Loucy (cell line): ENCODE results near the gene RPS6KA2.

Experiments
- H2AFZ ChIP-seq: fragments of 200-600 bp; sonication (generic); 2 replicates; pipeline ENCODE4 v1.6.0; 2016; ENCODE audit warnings: antibody characterized with exemption, mild to moderate bottlenecking, low read length, moderate library complexity
- H3F3A ChIP-seq: fragments of 200-600 bp; 2 replicates; pipeline ENCODE4 v1.6.0; 2016; ENCODE audit warnings: antibody characterized with exemption, low read depth, mild to moderate bottlenecking
- H3K27me3 ChIP-seq: fragments of 200-600 bp; sonication (generic); 2 replicates; pipeline ENCODE4 v1.6.1; 2014; ENCODE audit warnings: low read length, mild to moderate bottlenecking; ENCODE audit not compliant: insufficient read depth, poor library complexity, severe bottlenecking
- H3K36me3 ChIP-seq: fragments of 200-600 bp; sonication (generic); 2 replicates; pipeline ENCODE4 v1.6.1; 2016; ENCODE audit warnings: low read length; ENCODE audit not compliant: insufficient read depth
- H3K4me1 ChIP-seq: fragments of 200-600 bp; sonication (generic); 2 replicates; pipeline ENCODE4 v1.5.1; 2014; ENCODE audit warnings: low read length, mild to moderate bottlenecking; ENCODE audit not compliant: insufficient read depth, poor library complexity, severe bottlenecking
- H3K4me2 ChIP-seq: fragments of 200-600 bp; sonication (generic); 2 replicates; pipeline ENCODE4 v1.6.0; 2014; ENCODE audit warnings: antibody characterized with exemption, low read length, low read depth, mild to moderate bottlenecking; ENCODE audit not compliant: poor library complexity, severe bottlenecking
- H3K4me3 ChIP-seq: fragments of 200-600 bp; sonication (generic); 2 replicates; pipeline ENCODE4 v1.5.1; 2014; ENCODE audit warnings: low read length, mild to moderate bottlenecking, mixed read lengths; ENCODE audit not compliant: poor library complexity, severe bottlenecking
- H3K79me2 ChIP-seq: fragments of 200-600 bp; sonication (generic); 2 replicates; pipeline ENCODE4 v1.6.1; 2014; ENCODE audit warnings: low read length; ENCODE audit not compliant: insufficient read depth
- H3K9ac ChIP-seq: fragments of 200-600 bp; sonication (generic); 2 replicates; pipeline ENCODE4 v1.6.0; 2014; ENCODE audit warnings: mild to moderate bottlenecking, low read depth, low read length, moderate library complexity; ENCODE audit not compliant: poor library complexity, severe bottlenecking
- H3K9me2 ChIP-seq: fragments of 200-600 bp; sonication (generic); replicated peaks from 2 replicates; pipeline ENCODE4 v1.6.1; 2016; ENCODE audit warnings: low read depth, low read length, mixed read lengths
- H3K9me3 ChIP-seq: fragments of 200-600 bp; sonication (generic); 2 replicates; pipeline ENCODE4 v1.6.1; 2014; ENCODE audit warnings: mild to moderate bottlenecking, antibody characterized with exemption, low read length, low read depth; ENCODE audit not compliant: insufficient read depth
- H4K20me1 ChIP-seq: fragments of 200-600 bp; sonication (generic); 2 replicates; pipeline ENCODE4 v1.6.0; 2014; ENCODE audit warnings: antibody characterized with exemption, low read length, mild to moderate bottlenecking; ENCODE audit not compliant: insufficient read depth, poor library complexity, severe bottlenecking
- EZH2phosphoT487 ChIP-seq: fragments of 200-600 bp; IDR thresholded peaks from 2 replicates; pipeline ENCODE4 v1.6.1; 2018; ENCODE audit warnings: antibody characterized with exemption, mild to moderate bottlenecking, moderate library complexity, borderline replicate concordance
- TF ChIP-seq, protein P1 (sequence below): fragments of 200-600 bp; sonication (generic); conservative IDR thresholded peaks from 2 replicates; pipeline ENCODE4 v1.5.1; 2014; ENCODE audit warnings: mild to moderate bottlenecking, antibody characterized with exemption, low read length

RPS6KA2 gene

GRCh38 chr6:166485651-166486535, 141.2 kb downstream of the RPS6KA2 start:
- no peaks in the 10 kb centered on the region for H3K27me3 ChIP-seq
- H3K79me2 ChIP-seq, result no peaks in the 10 kb centered on the region
- H3F3A ChIP-seq, result peaks cover 17% of the 10 kb centered on the region
- peaks cover 55% of the 10 kb centered on the region for H3K4me1 ChIP-seq
- peaks cover 22% of the 10 kb centered on the region for H3K9me3 ChIP-seq
- no peak overlapping the region for H2AFZ ChIP-seq
- no peak overlapping the region for H3K9ac ChIP-seq
- no peaks in the 10 kb centered on the region for H3K9me2 ChIP-seq
- no peak overlapping the region for H3K4me3 ChIP-seq
- no peaks in the 10 kb centered on the region for H4K20me1 ChIP-seq
- TF ChIP-seq, protein P1, sequence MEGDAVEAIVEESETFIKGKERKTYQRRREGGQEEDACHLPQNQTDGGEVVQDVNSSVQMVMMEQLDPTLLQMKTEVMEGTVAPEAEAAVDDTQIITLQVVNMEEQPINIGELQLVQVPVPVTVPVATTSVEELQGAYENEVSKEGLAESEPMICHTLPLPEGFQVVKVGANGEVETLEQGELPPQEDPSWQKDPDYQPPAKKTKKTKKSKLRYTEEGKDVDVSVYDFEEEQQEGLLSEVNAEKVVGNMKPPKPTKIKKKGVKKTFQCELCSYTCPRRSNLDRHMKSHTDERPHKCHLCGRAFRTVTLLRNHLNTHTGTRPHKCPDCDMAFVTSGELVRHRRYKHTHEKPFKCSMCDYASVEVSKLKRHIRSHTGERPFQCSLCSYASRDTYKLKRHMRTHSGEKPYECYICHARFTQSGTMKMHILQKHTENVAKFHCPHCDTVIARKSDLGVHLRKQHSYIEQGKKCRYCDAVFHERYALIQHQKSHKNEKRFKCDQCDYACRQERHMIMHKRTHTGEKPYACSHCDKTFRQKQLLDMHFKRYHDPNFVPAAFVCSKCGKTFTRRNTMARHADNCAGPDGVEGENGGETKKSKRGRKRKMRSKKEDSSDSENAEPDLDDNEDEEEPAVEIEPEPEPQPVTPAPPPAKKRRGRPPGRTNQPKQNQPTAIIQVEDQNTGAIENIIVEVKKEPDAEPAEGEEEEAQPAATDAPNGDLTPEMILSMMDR, result no peak
- TF ChIP-seq EZH2phosphoT487, result no peak
- peaks cover 8% of the 10 kb centered on the region; the same call in 1 of the 2 replicates for H3K36me3 ChIP-seq
- H3K4me2 ChIP-seq, result no peak overlapping the region

GRCh38 chr6:166484863-166485262, 142.2 kb downstream of the RPS6KA2 start:
- no peak overlapping the region for H3K4me3 ChIP-seq
- H3K9ac ChIP-seq, result no peak overlapping the region
- no peaks in the 10 kb centered on the region for H3K79me2 ChIP-seq
- peaks cover 22% of the 10 kb centered on the region for H3K9me3 ChIP-seq
- no peak overlapping the region for H2AFZ ChIP-seq
- no peaks in the 10 kb centered on the region for H3K27me3 ChIP-seq
- no peak for TF ChIP-seq EZH2phosphoT487
- TF ChIP-seq, protein P1, result no peak
- H4K20me1 ChIP-seq, result no peaks in the 10 kb centered on the region
- peaks cover 44% of the 10 kb centered on the region for H3K4me1 ChIP-seq
- no peaks in the 10 kb centered on the region for H3K9me2 ChIP-seq
- no peak overlapping the region for H3K4me2 ChIP-seq
- H3K36me3 ChIP-seq, result peaks cover 8% of the 10 kb centered on the region; the same call in 1 of the 2 replicates
- peaks cover 17% of the 10 kb centered on the region for H3F3A ChIP-seq

DNA sequence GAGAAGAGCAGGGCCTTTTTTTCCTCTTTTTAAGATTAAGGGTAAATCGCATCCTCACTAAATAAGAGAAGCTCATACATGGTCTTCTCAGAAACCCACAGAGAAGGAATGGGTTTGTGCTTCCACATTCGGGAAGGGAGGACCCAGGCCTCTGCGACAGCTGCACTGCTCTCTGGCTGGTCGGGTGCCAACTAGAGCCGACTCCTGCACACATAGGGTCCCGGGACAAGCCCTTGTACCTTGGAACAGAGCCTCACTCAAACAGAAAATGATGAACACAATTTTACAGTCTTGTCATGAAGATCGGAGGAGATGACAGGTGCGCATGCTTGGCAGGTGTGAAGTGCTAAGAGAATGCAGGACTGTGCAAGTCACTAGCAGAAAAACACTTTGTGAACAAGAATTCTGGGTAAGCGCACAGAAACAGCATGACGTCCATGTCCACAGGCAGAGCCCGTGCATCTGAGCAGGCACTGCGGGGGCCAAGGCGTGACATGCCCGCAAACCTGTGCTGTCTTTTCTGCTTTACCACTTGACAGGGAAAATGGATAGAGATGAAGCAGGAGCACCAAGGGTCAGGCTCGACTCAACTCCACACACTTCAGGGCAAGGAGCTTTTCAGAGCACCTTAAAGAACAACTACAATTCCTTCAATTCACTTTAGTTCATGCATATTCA, 143.3 kb downstream of the RPS6KA2 start:
- H3K4me2 ChIP-seq, result no peak overlapping the region

More for the DNA sequence above, 143.3 kb downstream of the RPS6KA2 start:
- Histone ChIP-seq H2AFZ (no peak overlapping the region), H3K9ac (no peak overlapping the region), H3K9me3 (peaks cover 20% of the 10 kb centered on the region), H3K79me2 (no peaks in the 10 kb centered on the region), H4K20me1 (no peaks in the 10 kb centered on the region), H3K4me3 (no peak overlapping the region), H3F3A (peaks cover 15% of the 10 kb centered on the region), H3K36me3 (peaks cover 8% of the 10 kb centered on the region; the same call in 1 of the 2 replicates), H3K9me2 (no peaks in the 10 kb centered on the region), H3K4me1 (peaks cover 34% of the 10 kb centered on the region), H3K27me3 (no peaks in the 10 kb centered on the region)
- TF ChIP-seq EZH2phosphoT487, result no peak
- TF ChIP-seq, protein P1, result no peak
